GM18867 (cell line): ENCODE data around the gene BCAR3.

Experiments used
- ATAC-seq: cut with Tn5 transposase; IDR thresholded peaks from one replicate; pipeline ENCODE4 v1.9.1; 2021; ENCODE audit warnings: mild to moderate bottlenecking, moderate library complexity; ENCODE audit not compliant: unreplicated experiment

The BCAR3 gene

DNA sequence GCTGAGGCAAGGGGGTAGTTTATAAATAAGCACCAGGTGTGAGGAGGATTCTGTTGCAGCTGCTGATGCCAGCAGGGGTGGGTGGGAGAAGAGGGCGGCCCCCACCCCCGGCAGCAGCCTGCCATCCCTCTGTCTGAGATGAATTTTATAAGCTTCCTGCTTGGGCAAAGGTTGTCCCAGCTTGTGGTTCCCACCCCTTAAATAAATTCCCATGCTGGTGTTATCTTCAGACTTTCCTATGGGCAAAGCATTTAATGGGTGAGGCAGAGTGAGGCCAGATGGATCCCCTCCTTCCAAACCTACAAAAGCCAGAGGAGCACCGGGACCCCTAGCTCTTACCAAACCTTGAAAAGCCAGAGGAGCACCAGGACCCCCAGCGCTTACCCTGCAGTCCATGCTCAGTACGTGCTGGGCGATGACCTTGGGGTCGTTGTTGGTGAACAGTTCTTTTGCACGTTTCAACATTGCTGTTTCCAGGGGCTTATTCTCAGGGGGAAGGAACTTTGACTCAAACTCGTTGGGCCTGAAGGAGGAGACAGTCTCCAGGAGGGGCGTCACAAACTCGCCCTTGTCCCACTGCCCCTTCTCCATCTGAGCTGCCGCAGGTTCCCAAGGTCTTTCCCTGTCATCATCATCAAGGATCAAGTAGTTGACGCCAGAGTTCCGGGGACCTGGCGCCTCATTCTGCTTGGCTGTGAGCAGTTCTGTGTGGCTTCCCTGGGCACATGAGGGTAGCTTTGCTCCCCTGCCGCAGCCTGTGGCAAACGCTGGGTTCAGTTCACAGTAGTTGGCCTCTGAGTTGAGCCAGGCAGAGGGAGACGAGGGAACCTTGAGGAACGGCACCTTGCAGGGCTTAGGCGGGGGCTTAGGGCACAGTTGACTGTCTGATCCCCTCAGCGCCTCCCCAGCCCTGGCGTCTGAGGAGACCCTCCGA lies 99.5 kb downstream of the BCAR3 start:
- no peak for ATAC-seq

DNA sequence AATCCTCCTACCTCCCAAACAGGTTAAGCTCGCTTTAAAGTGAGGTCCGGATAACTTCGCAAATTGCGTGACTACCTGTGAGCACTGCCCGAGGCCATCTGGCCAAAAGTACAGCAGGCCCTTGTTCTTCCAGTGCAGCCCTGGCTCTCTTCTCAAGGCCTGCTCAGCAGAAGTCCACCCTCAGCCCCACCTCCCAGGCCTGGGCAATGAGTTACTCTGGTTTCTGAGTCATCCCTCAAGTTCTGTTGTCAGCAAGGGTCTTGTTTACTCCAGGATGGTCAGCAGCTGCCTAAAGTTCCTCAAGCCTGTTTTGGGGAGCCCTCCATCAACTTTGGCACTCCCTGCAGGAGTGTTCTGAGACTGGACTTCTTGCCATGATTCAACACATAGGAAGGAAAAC lies 101.7 kb downstream of the BCAR3 start:
- ATAC-seq, result no peak

DNA sequence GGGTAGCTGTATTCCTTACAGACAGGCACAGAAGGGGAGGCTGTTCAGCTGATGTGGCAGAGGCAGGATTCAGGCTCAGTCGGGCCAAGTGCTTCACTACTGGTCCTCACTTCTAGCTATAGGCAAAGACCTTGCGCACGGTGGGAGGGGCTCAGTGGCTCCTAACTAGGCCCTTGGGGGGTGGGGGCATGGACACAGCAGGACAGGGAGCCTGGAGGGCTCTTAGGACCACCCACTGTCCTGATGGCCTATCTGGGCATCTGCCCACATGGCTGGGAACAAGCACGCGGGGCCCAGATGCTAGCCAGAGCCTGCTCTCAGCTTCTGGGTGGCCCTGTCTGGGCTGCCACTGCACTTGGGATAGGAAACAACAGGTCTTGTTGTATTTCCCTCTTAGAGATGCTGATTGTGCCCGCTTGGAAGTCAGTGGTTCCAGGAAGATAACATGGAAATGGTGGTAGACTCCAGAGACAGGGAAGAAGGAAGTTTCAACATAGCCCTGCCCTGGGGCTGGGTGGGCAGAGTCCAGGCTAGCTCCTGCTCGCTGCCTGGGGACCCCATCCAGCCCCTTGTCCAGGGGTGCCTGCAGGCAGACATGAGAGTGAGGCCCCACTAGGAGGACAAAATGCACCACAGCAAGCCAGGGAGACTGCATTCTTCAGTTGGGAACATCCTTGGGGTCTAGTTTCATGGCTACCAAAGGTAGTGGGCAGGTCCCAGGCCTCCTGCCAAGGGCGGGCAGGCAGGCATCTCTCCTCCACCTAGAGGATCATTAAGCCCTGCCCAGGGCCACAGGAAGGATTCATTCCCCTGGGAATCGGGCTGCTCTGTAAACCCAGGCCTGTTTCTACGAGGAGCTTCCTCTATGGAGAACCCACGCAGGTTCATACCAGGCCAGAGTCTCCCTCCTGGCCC lies 102.5 kb downstream of the BCAR3 start:
- no peak for ATAC-seq

DNA sequence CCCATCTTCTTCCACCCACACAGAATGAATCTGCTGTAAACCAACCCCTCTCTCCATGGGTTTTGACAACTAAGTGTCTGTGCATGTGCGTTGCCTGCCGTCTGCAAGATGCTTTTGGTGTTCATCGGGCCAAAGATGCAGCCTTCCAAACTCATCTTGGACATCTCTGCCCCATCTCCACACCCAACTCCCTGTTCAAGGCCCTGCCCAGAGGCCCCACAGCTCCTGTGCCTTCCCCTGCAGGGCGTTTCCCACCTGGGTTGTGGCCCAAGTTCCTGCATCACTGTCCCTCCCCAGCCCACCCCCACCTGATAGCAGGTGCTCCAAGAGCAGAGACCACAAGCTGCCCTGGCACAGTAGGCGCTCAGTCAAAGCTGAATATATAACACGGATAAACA lies 103.2 kb downstream of the BCAR3 start:
- ATAC-seq, result no peak

DNA sequence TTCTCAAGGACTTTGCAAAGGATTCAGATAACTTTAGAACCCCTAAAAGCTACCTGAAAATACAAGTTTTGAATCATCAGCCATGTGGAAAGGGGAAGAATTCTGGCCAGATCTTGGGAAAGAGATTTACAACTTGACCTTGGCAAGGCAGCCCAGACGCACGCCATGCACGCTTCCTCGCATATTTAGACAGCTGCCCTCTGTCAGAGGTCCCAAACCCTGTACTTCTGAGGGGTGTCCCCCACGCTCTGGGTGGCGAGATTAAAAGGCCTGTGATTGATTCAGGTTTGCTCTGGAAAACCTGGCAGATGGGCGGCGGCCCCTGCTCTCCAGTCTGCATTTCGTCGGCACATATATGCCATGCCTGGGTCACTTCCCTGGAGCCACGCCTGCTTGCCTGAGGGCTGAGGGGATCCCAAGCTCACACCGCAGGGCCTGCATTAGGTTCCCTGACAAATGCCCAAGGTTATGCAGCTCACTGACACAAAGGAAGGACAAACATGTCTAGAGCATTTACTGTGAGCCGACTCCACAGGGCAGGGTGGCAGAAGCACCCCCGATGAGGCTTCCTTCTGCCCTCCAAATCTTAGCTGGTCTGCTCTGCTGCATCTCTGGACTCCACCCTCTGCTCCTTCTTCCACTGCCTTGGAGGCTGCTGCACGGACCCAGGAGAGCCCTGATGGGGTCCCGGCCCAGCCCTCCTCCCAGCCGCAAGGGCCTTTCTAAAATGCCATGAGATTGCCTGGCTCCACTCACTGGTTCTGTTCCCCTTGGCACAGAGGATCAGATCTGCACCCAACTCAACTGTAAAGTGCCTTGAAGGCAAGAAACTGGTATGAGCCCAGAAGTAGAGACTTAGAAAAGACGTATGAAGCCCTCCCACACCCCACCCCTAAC lies 103.9 kb downstream of the BCAR3 start:
- ATAC-seq, result no peak

DNA sequence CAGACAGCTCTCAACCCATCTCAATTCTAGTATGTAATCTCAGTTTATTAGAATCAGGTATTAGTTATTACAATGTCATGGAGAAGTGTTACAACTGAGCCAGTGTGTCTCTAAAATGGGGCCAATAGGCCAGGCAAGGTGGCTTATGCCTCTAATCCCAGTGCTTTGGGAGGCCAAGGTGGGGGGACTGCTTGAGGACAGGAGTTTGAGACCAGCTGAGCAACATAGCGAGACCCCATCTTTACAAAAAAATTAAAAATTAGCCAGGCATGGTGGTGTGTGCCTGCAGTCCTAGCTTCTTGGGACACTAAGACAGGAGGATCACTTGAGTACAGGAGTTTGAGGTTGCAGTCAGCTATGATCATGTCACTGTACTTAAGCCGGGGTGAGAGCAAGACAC lies 104.9 kb downstream of the BCAR3 start:
- no peak for ATAC-seq

DNA sequence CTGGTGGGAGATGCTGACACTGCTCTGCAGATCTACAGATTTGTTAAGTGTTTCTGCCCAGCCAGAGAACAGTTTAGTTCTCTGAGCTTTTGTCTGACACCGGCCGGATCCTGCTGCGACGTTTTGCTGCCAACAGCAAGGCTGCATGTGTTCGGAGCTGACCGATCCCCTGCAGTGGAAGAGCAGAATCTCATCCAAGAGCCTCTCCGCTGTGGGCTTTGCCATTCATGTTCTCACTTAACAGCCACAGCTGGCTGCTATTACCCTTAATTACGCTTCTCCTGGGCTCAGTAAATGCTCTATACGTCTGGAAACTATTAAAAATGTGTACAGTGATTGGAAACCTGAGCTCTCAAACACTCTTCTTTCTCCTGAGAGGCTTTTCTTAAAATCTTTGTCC lies 105.3 kb downstream of the BCAR3 start:
- no peak for ATAC-seq

DNA sequence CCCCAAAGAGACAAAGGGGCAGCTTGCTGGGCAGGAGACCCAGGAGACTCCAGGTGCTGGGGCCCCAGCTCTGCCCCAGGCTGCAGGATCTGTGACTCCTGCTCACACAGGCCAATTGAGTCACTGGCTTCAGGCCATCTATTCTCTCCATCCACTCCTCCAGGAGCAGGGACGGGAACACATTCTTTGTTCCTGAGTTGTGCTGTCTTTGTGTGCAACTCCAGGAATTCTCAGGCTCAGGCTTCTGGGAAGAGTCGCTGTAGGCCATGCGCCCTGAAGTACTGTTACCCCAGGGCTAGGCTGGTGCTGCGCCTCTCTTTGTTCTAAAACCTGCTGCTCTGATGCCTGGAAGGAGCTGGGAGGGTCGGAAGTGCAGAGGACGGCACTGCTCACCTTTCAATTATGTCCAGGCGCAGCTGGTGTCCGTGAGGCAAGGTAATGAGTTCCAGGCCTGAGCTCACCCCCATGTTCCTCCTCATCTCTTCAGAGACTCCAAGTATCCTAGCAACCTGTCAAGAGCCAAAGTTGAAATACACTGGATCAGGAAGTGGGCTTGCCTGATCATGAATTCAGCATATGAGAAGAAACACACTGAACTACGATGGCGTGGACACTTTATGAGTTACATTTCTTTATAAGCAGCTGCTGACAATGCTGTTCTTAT lies 105.9 kb downstream of the BCAR3 start:
- ATAC-seq, result no peak

DNA sequence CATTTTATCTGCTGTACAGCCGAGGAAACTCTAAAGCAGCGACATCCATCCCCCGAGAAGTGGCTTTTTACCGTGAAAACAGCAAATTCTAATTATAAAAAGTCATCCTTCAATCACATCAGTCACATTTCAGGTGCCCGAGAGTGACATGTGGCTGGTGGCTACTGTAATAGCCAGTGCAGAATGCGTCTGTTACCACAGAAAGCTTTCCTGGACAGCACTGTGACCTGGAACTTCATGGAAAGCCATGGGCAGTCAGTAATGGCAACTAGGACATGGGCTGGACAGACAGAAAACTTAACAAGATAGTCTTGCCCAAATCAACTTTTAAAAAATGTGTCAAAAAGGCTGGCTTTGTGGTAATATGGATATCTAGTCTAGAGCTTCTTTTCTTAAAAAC lies 106.6 kb downstream of the BCAR3 start:
- no peak for ATAC-seq

DNA sequence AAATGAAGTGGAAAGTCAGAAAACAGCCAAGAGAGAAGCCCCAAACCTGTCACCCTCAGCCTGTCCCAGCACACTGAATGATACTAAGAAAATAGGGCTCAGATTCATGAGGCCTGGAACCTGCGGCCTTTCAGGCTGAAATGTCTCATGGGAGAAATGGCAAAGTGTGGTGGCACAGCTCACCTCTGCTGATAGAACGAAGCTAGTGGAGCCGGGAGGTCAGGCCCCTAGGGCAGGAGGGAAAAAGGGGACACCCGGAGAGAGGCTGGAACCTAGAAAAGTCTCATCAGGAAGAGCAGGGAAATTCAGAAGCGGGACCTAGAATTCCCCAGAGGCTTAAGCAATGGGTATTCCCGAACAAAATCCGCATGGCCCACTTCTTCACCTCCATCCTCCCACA lies 107.1 kb downstream of the BCAR3 start:
- ATAC-seq, result no peak

DNA sequence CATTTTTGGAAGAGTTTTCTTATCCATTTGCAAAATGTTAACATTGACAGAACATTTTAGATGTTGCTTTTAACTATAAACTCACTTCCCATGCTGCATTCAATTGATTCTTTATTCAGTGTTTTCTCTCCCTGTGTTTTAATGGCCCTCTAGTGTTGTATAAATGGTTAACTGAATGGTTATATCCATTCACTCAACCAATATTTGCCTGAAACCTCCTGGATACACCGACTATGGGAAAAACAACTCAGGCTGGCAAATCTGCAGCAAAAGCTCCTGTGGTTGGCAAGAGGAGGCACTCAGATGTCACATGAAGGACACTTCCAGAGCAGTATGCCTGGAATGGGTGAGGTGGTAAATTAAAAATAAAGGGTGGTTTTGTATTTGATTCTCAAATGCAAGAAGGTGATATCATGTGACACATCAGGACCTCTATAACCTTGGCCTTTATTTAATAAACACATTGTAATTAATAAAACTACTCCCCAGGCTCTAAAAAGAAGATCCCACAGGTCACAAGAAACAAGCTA lies 107.6 kb downstream of the BCAR3 start:
- ATAC-seq, result no peak

DNA sequence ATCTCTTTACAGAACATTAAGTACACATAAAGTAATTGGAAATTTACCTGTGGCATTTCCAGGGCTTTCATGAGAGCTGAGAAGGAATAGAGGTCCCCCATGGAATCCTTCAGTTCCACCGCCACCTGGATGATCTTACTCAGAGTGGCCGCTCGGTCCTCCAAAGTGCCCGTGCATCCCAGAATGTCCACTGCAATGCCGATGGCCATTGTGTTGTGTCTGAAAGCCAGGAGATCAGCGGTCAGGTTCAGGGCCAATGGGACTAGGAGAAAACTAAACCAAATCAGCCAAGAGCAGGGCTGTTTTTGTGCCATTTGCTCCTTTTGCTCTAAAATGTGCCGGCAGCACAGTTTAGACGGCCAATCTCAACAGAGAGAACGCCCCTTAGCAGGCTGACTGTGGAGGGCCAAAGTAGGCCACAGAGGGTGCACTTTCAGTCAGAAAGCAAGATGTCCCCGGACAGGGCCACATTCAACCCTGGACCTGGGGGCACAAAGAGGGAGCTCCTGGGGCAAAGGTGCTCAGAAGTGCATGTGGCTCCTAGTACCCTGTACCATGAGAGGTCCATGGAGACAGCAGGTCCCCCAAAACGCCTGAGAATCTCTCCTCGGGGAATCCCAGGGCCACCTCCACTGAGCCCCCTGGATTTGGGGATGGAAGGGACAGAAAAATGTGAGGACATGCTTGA lies 109.9 kb downstream of the BCAR3 start:
- no peak for ATAC-seq

DNA sequence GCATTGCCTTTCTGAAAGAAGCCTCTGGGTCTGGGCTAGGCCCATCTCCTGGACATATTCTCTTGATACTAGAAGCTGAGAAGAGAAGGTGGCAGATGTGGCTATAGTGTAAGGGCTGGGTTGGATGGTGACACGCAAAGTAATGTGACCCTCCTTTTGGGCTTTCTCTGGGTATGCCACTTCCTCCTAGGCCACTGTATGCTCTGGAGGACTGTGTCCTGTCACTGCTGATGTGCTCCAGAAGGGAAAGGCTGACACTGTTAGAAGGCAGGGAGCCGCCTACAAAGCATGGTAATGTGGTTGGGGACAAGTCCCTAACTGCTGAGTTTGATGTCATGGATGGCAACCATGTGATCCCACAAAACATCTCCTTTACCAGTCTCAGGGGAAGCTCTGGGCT lies 112.1 kb downstream of the BCAR3 start:
- ATAC-seq, result no peak

DNA sequence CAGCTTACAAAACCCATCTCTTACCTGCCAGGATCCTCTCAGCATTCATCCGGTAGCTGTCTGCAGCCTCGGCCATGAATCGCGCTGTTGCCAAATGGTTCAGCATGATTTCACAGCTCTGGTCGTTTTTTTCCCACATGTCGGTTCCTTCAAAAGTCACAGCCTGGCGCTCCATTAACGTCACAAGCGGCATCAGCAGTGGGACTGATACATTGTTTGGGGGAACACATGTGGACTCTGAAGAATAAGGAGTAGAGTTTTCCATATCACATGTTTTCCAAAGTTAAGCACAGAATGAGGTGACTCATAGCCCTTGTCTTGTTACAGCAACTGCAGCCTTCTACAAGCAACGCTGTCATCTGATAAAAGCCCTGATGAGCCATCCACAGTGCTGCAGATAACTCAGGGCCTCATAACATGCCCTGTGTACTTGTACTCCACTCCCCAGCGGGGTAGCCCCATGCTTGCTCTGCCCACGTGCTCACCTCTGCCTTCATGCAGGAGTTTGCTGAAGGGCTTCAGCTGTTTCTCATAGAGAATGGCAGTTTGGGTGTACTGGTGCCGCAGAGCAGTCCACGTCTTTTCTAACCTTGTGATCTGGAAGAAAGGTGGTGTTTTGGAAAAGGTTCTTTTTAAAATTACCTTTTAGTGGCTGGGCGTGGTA lies 114.2 kb downstream of the BCAR3 start:
- no peak for ATAC-seq

DNA sequence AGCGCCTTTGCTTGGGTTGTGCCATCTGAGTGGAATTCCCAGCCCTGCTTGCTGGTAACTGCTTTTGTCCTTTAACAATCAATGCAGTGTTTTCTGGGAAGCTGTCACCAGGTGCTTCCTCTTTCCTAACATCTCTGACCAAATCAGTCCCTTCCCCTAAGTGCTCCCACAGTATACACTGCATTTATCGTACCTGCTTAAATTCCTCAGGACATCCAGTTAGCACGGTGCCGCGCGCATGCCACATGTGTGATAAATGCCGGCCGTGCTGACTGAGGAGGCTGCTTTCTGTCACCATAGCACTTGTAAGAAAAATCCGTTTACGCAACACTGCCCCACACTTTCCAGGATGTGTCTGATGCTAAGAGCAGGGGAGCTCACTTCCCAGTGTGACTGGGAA lies 115.4 kb downstream of the BCAR3 start:
- ATAC-seq, result no peak

DNA sequence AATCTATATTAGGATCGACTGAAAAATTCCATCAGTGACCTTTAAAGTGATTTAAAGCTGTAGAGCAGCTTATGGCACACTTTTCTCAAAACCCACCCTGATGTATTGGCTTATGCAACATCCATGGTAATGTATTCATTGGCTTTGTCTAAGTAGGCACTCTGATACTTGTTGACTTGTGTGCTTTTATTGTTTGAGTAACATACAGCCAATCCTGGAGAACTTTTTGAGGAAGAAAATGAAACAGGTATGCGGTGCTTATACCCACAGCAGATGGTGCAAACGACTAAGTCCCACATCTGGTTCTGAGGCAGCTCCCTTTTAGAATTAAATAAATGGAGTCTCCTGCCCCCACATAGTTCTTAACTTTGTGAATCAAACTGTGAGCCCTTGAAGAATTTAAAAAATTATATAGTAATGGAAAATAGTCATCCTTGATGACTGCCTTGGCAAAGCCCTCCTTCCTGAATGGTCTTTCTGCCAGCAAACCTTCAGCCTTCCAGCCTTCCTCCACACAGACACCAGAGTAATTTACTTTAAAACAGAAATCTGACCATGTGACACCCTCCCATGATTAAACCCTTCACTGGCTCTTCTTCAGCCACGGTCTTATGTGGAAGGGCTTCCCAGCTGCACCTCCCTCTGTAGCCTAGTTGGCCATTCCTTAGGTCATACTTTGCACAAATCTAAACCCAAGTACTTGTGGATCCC lies 116.0 kb downstream of the BCAR3 start:
- no peak for ATAC-seq

DNA sequence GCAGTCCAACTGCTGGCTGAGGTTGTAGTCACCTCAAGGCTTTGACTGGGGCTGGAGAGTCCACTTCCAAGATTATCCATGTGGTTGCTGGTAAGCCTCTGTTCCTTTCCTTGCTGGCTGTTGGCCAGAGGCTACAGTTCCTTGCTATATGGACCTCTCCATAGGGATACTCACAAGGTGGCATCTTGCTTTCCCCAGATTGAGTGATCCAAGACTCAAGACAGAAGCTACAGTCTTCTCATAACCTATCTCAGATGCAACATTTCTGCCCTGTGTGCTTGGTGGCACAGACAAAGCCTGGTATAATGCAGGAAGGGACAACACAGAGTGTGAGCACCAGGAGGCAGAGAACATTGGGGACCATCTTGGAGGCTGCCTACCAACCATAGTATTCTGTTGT lies 121.9 kb downstream of the BCAR3 start:
- no peak for ATAC-seq

DNA sequence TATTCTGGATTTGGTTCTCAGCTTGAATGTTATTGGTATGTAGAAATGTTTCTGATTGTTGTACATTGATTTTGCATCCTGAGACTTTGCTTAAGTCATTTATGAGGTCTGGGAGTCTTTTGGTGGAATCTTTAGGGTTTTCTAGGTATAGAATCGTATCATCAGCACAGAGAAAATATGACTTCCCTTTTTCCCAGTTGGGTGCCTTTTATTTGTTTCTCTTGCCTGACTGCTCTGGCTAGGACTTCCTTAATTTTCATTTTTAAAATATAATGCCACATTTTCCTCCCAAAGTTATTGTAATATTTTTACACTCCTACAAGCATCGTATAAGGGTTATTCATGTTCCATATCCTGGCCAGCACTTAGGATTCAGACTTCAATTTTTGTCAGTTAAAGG lies 122.6 kb downstream of the BCAR3 start:
- no peak for ATAC-seq
